Stimulated activated naive CD4-positive, alpha-beta T cell treated with Interleukin-2 at 50 U/mL for 16 hours (primary cell): Measurements from ENCODE around the gene DSN1.

Experiments
- DNase-seq: peaks from one replicate; lab custom pipeline; 2025; lab: John Stamatoyannopoulos, UW

Gene DSN1

DNA sequence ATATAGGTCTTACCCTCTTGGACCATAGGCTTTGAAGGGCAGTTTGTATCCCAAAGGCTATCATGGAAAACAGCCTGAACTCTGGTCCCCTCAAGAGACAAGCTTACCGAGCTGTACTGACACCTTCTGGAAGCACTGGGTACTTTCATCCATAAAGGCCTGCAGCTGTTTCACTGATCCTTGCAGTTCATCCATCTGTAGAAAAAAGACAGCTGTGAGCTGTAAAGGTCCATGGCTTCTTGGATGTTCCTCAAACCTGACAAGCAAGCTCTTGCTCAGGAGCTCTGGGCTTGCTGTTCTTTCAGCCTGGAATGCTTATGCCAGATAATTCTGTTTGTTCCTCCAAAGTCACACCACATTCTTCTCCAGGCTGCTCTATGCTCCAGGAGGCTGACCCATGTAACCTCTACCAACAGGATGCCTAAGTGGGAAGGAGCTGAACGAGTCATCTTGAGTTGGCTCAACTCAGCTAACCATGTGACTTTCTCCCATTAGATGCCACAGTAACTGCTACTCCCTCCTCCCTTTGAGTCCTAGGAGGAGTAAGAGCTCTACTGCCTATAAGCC is 18.8 kb downstream of the DSN1 start:
- peak; percentile 12 for DNase-seq

DNA sequence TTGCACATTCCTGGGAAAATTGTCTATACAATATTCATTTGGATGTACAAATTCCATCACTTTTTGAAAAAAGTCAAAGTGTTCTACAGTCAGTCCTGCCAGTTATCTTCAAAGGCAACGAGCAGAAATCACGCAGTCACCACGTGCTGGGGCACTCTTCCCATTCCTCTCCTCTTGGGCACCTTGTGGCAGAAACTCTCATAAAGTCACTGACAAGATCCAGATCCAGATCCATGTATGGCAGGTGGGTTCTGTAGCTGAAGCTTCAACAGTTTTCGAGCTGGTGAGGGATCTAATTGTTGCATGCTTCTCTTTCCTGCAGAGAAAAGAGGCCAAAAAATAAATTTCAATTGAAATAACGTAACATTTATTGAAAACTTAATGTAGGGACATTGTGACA is 21.0 kb downstream of the DSN1 start:
- no peak for DNase-seq

- peak; percentile 91 for DNase-seq
Measured at GRCh38 chr20:36745927-36746659, 27.5 kb downstream of the DSN1 start, which contains the start of gene NDRG3. Gene NDRG3, minus strand, starts transcription at chr20:36746090. Its CDS starts 24,355 bp downstream, at chr20:36721735.

DNA sequence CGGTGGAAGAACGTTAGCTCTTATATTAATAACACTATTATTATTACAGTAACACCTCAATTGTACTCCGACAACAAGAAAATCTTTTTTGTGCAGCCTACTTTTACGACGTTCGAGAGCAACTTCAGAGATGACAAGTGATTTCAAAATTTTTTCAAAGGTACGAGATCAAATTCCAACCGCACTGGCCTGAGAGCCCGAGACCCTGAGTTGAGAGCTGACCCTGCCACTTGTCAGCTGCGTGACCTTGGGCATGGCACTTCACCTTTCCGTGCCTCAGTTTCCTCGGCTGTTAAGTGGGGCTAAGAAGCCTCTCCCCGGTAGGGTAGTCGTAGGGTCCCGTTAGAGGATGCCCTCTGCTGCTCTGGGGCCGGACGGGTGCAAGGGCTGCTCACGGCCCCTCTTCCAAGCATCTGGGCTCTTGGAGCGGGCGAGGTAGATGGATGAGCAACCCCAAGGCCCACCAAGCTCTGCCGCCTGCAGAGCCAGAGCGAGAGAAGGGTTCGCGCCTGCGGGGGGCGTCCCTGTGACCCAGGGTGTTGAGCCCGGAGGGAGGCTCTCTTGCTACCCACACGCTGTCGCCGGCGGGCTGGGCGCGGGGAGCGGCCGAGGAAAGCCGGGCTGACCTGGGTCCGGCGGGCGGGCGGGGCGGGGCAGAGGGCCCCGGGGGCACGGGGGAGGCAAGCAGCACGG is 28.2 kb downstream of the DSN1 start:
- no peak for DNase-seq

DNA sequence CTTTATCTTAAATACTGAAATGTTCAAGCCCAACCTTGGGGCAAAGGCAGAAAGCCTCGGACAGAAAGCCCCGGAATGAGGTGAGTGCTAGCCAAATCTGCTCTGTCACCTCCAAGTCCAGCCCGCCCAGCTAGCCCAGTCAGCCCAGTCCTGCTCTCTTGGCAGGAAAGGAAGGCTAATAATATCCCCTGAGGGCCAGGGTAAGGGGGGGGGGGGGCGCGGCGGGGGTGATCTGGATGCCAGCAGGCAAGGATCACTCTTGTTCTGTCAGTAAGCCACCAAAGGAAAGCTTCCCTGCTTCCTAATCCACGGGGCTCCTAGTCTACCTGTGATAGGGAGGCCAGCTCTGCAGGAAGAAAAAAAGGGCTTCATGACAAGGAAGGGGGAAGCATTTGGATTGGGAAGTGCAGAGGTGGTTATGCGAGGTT is 28.8 kb downstream of the DSN1 start:
- no peak for DNase-seq

- DNase-seq: no peak
Measured at GRCh38 chr20:36744243-36744642, 29.3 kb downstream of the DSN1 start.

DNA sequence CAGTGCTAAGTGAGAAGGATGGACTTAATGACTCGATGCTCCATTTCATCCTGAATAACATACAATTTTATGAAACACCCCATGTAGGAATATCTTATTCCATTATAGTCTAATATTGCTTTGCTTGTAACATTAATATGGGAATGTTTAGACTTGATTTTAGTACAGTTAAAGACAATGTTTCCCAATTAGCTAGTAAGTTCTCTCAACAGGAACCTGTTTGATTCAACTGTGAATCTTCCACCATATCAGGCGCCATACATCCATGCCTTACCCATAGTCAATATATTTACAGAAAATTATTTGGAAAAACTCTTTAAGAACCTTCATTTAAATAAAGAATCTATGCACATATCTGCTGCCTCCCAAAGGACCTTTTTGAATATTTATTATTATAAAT is 31.0 kb downstream of the DSN1 start:
- DNase-seq: no peak

GRCh38 chr20:36741072-36741471 is 32.5 kb downstream of the DSN1 start:
- DNase-seq: no peak

DNA sequence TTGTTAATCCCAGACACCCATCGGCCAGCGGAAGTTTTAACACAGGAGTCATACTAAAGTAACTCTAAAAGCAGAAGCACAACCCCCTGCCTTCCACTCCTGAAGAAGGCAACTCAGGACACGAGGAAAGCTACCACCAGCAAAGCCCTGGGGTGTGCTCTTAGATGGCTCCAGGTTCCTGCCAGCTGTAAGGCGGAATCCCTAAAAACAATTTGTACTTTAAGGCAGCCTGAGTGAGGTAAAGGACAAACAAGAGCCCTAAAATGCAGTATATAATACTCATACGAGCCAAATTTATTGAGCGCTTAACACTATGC is 36.4 kb downstream of the DSN1 start:
- DNase-seq: no peak

- DNase-seq: no peak
Measured at GRCh38 chr20:36736451-36737182, 36.9 kb downstream of the DSN1 start.

DNA sequence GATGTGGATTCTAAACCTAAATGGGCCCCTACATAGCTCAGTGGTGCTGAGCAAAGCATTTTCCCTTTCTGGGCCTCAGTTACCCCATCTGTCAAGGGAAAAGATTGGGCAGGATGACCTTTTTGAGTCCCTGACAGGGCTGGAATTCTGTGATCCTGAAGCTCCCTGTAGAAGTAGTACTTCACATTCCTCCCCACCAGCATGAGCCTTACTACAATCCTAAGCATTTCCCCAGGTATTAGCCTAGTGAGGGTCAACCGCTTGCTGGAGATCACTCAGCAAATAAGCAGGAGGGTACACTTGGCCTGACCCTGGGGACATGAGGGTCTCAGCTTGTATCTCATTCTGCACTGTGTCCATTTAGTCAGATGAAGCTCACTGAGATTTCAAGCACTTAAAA is 41.1 kb downstream of the DSN1 start:
- DNase-seq: no peak

DNA sequence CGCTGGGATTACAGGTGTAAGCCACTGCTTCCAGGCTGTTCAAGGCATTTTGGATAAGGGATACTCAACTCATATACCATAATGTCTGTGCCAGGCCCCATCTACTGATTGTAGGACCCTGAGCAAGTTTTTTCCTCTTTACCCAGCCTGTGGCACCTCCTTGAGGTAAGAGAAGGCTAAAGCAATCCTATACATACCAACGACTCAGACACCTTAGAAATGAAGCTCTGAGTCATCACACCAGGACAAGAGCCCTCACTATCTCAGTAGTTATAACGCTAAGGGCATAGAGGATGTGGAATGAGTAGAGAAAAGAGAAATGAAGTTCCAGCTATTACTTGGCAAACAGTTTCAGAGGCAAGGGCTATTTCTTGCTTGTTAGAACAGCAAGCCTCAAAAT is 44.6 kb downstream of the DSN1 start:
- no peak for DNase-seq

DNA sequence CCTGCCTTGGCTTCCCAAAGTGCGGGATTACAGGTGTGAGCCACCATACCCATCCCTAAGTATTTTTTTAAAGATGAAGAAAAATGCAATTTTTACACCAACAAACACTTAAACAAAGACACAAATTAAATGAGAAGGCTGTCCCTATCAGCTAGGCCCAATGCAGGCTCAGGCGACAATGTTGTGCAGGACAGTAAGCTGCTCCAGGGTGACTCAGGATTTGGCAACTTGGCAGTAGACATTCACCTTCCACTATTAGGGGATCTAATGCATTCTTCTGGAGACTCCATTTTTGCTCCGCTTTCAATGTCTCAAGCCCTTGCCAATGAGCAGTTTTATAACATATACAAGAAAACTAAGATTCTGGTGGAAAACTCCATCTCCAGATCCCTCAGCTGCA is 47.4 kb downstream of the DSN1 start:
- DNase-seq: no peak

GRCh38 chr20:36720510-36720909 is 53.1 kb downstream of the DSN1 start:
- peak; percentile 4 for DNase-seq

DNA sequence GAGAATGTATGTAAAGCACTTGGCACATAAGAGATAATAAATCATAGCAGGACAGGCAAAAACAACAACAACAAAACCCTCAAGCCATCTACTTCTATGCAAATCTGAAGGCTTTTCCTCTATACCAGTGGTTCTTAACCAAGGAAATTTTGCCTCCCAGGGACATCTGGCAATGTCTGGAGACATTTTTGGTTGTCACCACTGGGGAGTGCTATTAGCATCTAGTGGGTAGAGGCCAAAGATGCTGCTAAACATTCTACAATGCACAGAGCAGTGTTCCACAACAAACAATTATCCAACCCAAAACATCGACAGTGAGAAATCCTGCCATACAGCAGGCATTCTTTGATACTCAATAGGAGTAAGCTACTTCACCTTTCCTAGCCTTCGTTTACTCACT is 55.9 kb downstream of the DSN1 start:
- no peak for DNase-seq

- DNase-seq: no peak
Measured at GRCh38 chr20:36717021-36717420, 56.5 kb downstream of the DSN1 start.

GRCh38 chr20:36712775-36713174 is 60.8 kb downstream of the DSN1 start:
- DNase-seq: no peak

GRCh38 chr20:36709126-36709525 is 64.4 kb downstream of the DSN1 start:
- DNase-seq: no peak

- no peak for DNase-seq
Measured at GRCh38 chr20:36703530-36703929, 70.0 kb downstream of the DSN1 start.
